ENCODE measurements around the gene LMBRD2. TPM values are rescaled to one million over a fixed set of nuclear protein-coding genes. Genes with fewer than 3 reads are reported as not detected.
A peak's percentile ranks its signal among the peaks of the same experiment; 100 is the strongest.
"Not testable (repeated sequence)": the region's sequence is repeated elsewhere in the genome, so short reads cannot be mapped to it uniquely, and the experiment has no call there.

LMBRD2 gene
- 7.7 and 9.1 TPM in 2 replicates for total RNA-seq
- long read RNA-seq, full-length matches to known transcripts: 6 of 17 reads
- long read RNA-seq, partial matches to known transcripts: 5 of 17 reads
- long read RNA-seq, other reads (novel, unspliced or antisense): 6 of 17 reads

DNA sequence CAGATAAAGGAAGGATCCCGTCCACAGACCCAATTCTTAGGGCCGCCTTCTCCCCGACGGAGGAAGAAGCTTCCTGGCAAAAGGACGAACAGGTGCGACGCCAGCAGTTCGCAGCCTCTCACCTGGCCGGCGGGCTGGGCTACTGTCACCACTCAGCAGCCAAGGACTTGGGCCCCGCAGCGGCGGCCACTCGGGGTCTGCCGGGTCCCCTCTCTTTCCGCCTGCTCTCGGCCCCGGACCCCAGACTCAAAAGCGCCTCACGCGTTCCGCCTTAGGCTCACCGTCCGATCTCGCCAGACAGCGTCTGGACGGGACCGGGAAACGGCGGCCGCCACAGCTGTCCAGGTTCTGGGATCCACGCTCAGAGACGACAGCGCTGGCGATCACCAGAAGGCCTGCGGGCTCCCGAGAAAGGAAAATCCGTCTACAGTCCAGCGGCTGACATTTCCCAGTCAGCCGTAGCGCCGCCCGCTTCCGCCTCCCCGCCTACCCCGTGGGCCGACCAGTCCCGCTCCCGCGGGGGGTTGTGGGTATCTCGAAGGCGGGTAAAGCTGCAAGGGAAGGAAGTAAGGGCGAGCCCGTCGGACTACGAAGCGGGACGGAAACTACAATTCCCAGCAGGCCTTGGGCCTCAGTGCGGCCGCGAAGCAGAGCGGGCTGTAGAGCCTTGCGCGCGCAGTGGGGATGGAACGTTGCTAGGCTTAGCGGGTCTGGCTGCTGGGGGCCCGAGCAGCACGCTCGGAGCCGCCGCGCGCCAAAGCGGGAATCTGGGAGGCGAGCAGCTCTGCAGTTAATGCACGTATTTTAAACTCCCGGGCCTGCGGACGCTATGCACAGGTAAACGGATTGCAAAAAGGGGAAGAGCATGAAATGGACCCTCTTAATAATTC, at the start of gene LMBRD2, which contains the start of gene SKP2:
LMBRD2 (minus strand) TSS at position 454 of the 890 bp plus-strand sequence. CDS start 8,538 bp downstream, outside the sequence.
SKP2 (plus strand) TSS at position 678 of the 890 bp plus-strand sequence; CDS start at position 830, 152 bp downstream.
- peak within 1 kb of the TSS; percentile 98 for H3K4me3 Mint-ChIP-seq
- DNase-seq (ENCODE audit: low read depth, low spot score): peak; percentile 93
- H3K27ac Mint-ChIP-seq (ENCODE audit: unreplicated experiment): peak within 1 kb of the TSS; percentile 95
- H3K36me3 Mint-ChIP-seq (ENCODE audit: low read depth): peaks cover 13% of the 10 kb centered on the region
- TF ChIP-seq, protein P1, sequence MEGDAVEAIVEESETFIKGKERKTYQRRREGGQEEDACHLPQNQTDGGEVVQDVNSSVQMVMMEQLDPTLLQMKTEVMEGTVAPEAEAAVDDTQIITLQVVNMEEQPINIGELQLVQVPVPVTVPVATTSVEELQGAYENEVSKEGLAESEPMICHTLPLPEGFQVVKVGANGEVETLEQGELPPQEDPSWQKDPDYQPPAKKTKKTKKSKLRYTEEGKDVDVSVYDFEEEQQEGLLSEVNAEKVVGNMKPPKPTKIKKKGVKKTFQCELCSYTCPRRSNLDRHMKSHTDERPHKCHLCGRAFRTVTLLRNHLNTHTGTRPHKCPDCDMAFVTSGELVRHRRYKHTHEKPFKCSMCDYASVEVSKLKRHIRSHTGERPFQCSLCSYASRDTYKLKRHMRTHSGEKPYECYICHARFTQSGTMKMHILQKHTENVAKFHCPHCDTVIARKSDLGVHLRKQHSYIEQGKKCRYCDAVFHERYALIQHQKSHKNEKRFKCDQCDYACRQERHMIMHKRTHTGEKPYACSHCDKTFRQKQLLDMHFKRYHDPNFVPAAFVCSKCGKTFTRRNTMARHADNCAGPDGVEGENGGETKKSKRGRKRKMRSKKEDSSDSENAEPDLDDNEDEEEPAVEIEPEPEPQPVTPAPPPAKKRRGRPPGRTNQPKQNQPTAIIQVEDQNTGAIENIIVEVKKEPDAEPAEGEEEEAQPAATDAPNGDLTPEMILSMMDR (conservative IDR thresholded peaks at IDR 0.05): no peak
- no peaks in the 10 kb centered on the region for H3K27me3 Mint-ChIP-seq (ENCODE audit: low read depth)
- H3K9me3 Mint-ChIP-seq: no peaks in the 10 kb centered on the region
- H3K4me1 Mint-ChIP-seq: peaks cover 43% of the 10 kb centered on the region

- Mint-ChIP-seq H3K9me3 (no peaks in the 10 kb centered on the region), H3K27ac (ENCODE audit: unreplicated experiment) (no peak overlapping the region), H3K27me3 (ENCODE audit: low read depth) (no peaks in the 10 kb centered on the region), H3K4me3 (no peak overlapping the region), H3K4me1 (no peaks in the 10 kb centered on the region), H3K36me3 (ENCODE audit: low read depth) (peaks cover 7% of the 10 kb centered on the region)
- TF ChIP-seq, protein P1 (conservative IDR thresholded peaks at IDR 0.05): no peak
- no peak for DNase-seq (ENCODE audit: low read depth, low spot score)
Observed at GRCh38 chr5:36200513-36200912, 48.8 kb upstream of the LMBRD2 start.

DNA sequence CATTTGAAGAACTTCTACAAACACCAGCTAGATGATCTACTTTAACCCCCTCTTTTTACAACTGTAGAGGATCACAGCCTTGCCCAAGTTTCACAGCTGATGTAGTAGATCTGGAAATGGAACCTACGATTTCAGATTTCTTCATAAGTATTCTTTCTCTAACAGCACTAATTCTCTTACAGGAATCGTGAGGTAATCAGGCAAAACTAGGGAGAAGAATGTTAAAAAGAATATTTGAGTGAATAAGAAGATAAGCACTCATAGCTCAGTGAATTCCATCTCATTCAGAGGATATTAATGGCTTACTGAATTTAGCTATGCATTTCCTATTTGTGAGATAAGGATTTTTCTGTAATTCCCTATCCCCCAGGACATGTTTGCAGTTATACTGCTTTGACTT, 47.9 kb upstream of the LMBRD2 start:
- H3K4me3 Mint-ChIP-seq: no peak overlapping the region
- H3K27ac Mint-ChIP-seq (ENCODE audit: unreplicated experiment): no peak overlapping the region
- DNase-seq (ENCODE audit: low read depth, low spot score): no peak

DNA sequence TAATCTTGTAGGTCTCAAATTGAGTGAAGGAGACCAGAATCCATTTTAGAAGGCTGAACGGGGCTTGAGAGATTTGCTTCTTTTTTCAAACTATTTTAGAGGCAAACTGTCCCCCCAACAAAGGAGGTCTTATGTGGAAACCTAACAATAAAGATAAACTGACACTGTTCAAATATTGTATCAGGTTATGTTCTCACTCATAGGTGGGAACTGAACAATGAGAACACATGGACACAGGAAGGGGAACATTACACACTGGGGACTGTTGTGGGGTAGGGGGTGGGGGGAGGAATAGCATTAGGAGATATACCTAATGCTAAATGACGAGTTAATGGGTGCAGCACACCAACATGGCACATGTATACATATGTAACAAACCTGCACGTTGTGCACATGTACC, 47.1 kb upstream of the LMBRD2 start:
- not testable (repeated sequence) for H3K27me3 Mint-ChIP-seq (ENCODE audit: low read depth); H3K36me3 Mint-ChIP-seq (ENCODE audit: low read depth); H3K27ac Mint-ChIP-seq (ENCODE audit: unreplicated experiment); H3K4me1 Mint-ChIP-seq; H3K4me3 Mint-ChIP-seq; H3K9me3 Mint-ChIP-seq; DNase-seq (ENCODE audit: low read depth, low spot score)

More for the DNA sequence above, 47.9 kb upstream of the LMBRD2 start:
- Mint-ChIP-seq H3K4me1 (no peaks in the 10 kb centered on the region), H3K36me3 (ENCODE audit: low read depth) (peaks cover 9% of the 10 kb centered on the region), H3K27me3 (ENCODE audit: low read depth) (no peaks in the 10 kb centered on the region), H3K9me3 (no peaks in the 10 kb centered on the region)
- TF ChIP-seq, protein P1 (conservative IDR thresholded peaks at IDR 0.05): no peak

GRCh38 chr5:36198281-36198680, 46.6 kb upstream of the LMBRD2 start:
- no peak for DNase-seq (ENCODE audit: low read depth, low spot score)
- H3K27ac Mint-ChIP-seq (ENCODE audit: unreplicated experiment): no peak overlapping the region
- no peaks in the 10 kb centered on the region for H3K9me3 Mint-ChIP-seq
- H3K4me1 Mint-ChIP-seq: no peaks in the 10 kb centered on the region
- TF ChIP-seq, protein P1 (conservative IDR thresholded peaks at IDR 0.05): no peak
- no peak overlapping the region for H3K4me3 Mint-ChIP-seq
- no peaks in the 10 kb centered on the region for H3K27me3 Mint-ChIP-seq (ENCODE audit: low read depth)
- H3K36me3 Mint-ChIP-seq (ENCODE audit: low read depth): peaks cover 11% of the 10 kb centered on the region

DNA sequence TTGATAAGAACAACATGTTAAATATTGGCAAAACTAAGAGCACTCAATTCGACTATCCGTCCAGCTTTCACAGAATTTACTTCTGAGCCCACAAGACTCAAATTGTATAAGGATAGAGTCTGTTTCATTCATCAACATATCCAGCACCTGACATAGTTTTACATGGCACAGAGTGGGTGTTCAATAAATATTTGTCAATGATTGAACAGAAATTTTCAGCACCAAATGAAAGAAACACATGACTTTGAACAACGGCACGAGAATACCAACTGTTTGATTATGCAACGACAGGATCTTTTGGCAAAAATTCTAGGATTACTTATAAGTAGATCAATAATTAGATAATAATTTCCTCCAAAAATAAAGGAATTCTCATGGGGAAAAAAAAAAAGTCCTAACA, 42.1 kb upstream of the LMBRD2 start:
- H3K9me3 Mint-ChIP-seq: peaks cover 4% of the 10 kb centered on the region
- TF ChIP-seq, protein P1 (conservative IDR thresholded peaks at IDR 0.05): no peak
- H3K4me3 Mint-ChIP-seq: no peak overlapping the region
- H3K36me3 Mint-ChIP-seq (ENCODE audit: low read depth): peaks cover 46% of the 10 kb centered on the region
- H3K27ac Mint-ChIP-seq (ENCODE audit: unreplicated experiment): no peak overlapping the region
- H3K27me3 Mint-ChIP-seq (ENCODE audit: low read depth): no peaks in the 10 kb centered on the region
- no peak for DNase-seq (ENCODE audit: low read depth, low spot score)
- no peaks in the 10 kb centered on the region for H3K4me1 Mint-ChIP-seq

- H3K4me3 Mint-ChIP-seq; H3K4me1 Mint-ChIP-seq; H3K27me3 Mint-ChIP-seq (ENCODE audit: low read depth); H3K27ac Mint-ChIP-seq (ENCODE audit: unreplicated experiment); DNase-seq (ENCODE audit: low read depth, low spot score): not testable (repeated sequence)
- Mint-ChIP-seq H3K36me3 (ENCODE audit: low read depth) (peaks cover 75% of the 10 kb centered on the region), H3K9me3 (peaks cover 20% of the 10 kb centered on the region)
Observed at GRCh38 chr5:36184408-36184807, 32.7 kb upstream of the LMBRD2 start.
